ENCODE results near the gene PLGRKT. TPM values are rescaled to one million over a fixed set of nuclear protein-coding genes. Genes with fewer than 3 reads are reported as not detected.

Gene PLGRKT
- total RNA-seq, 1 experiment from 2014 or later = 21.6 TPM

GRCh38 chr9:5483306-5483705 is 45.6 kb upstream of the PLGRKT start:
- DNase-seq (ENCODE audit: unreplicated experiment) = no peak

GRCh38 chr9:5482194-5482593 is 44.5 kb upstream of the PLGRKT start:
- H3K27me3 Mint-ChIP-seq (ENCODE audit: insufficient read depth, unreplicated experiment) = no peaks in the 10 kb centered on the region
- POLR2A ChIA-PET = no interaction called here
- H3K4me1 Mint-ChIP-seq (ENCODE audit: insufficient read depth, unreplicated experiment) = no peaks in the 10 kb centered on the region
- H3K27ac Mint-ChIP-seq (ENCODE audit: low read depth, unreplicated experiment) = no peak overlapping the region
- H3K36me3 Mint-ChIP-seq (ENCODE audit: insufficient read depth, unreplicated experiment) = no peaks in the 10 kb centered on the region
- no peak for TF ChIP-seq CTCF (IDR thresholded peaks at IDR 0.05; ENCODE audit: unreplicated experiment)
- intact Hi-C loops (cut with micrococcal nuclease) = no loop called here
- no peak for DNase-seq (ENCODE audit: unreplicated experiment)
- BruUV-seq (replicated peaks) = no TSS peak
- CTCF ChIA-PET = interaction anchor here (0.6 to 1.1 kb wide), 4 partner anchors 19 to 231 kb away, joined by 3 to 5 read pairs (median 3); partner anchors contain the start of gene CD274
- H3K9me3 Mint-ChIP-seq (ENCODE audit: unreplicated experiment) = no peaks in the 10 kb centered on the region
- no peak overlapping the region for H3K4me3 Mint-ChIP-seq (ENCODE audit: unreplicated experiment)

More at GRCh38 chr9:5483306-5483705, 45.6 kb upstream of the PLGRKT start:
- TF ChIP-seq CTCF (IDR thresholded peaks at IDR 0.05; ENCODE audit: unreplicated experiment) = no peak
- no peaks in the 10 kb centered on the region for H3K36me3 Mint-ChIP-seq (ENCODE audit: insufficient read depth, unreplicated experiment)
- intact Hi-C loops (cut with micrococcal nuclease) = no loop called here
- no peak overlapping the region for H3K4me3 Mint-ChIP-seq (ENCODE audit: unreplicated experiment)
- BruUV-seq (replicated peaks) = no TSS peak
- no peaks in the 10 kb centered on the region for H3K9me3 Mint-ChIP-seq (ENCODE audit: unreplicated experiment)
- H3K27ac Mint-ChIP-seq (ENCODE audit: low read depth, unreplicated experiment) = no peak overlapping the region
- H3K4me1 Mint-ChIP-seq (ENCODE audit: insufficient read depth, unreplicated experiment) = no peaks in the 10 kb centered on the region
- CTCF ChIA-PET = interaction anchor here (0.7 kb wide), 1 partner anchor 929 kb away, joined by 3 read pairs; the partner anchor contains the start of gene UHRF2
- H3K27me3 Mint-ChIP-seq (ENCODE audit: insufficient read depth, unreplicated experiment) = no peaks in the 10 kb centered on the region
- POLR2A ChIA-PET = interaction anchor here (0.9 kb wide), 1 partner anchor 33 kb away, joined by 4 read pairs; the partner anchor contains the start of gene CD274

GRCh38 chr9:5481322-5482040 is 43.8 kb upstream of the PLGRKT start:
- BruUV-seq (replicated peaks) = no TSS peak
- H3K36me3 Mint-ChIP-seq (ENCODE audit: insufficient read depth, unreplicated experiment) = no peaks in the 10 kb centered on the region
- POLR2A ChIA-PET = no interaction called here
- H3K4me3 Mint-ChIP-seq (ENCODE audit: unreplicated experiment) = no peak overlapping the region
- no peaks in the 10 kb centered on the region for H3K9me3 Mint-ChIP-seq (ENCODE audit: unreplicated experiment)
- no peaks in the 10 kb centered on the region for H3K4me1 Mint-ChIP-seq (ENCODE audit: insufficient read depth, unreplicated experiment)
- no peaks in the 10 kb centered on the region for H3K27me3 Mint-ChIP-seq (ENCODE audit: insufficient read depth, unreplicated experiment)
- DNase-seq (ENCODE audit: unreplicated experiment) = no peak
- TF ChIP-seq CTCF (IDR thresholded peaks at IDR 0.05; ENCODE audit: unreplicated experiment) = no peak
- H3K27ac Mint-ChIP-seq (ENCODE audit: low read depth, unreplicated experiment) = no peak overlapping the region
- CTCF ChIA-PET = interaction anchor here (0.9 kb wide), 1 partner anchor 18 kb away, joined by 3 read pairs; no protein-coding TSS in a partner anchor
- intact Hi-C loops (cut with micrococcal nuclease) = no loop called here

GRCh38 chr9:5480919-5481318 is 43.2 kb upstream of the PLGRKT start:
- no peak for DNase-seq (ENCODE audit: unreplicated experiment)
- no peaks in the 10 kb centered on the region for H3K4me1 Mint-ChIP-seq (ENCODE audit: insufficient read depth, unreplicated experiment)
- intact Hi-C loops (cut with micrococcal nuclease) = no loop called here
- H3K36me3 Mint-ChIP-seq (ENCODE audit: insufficient read depth, unreplicated experiment) = no peaks in the 10 kb centered on the region
- no peaks in the 10 kb centered on the region for H3K27me3 Mint-ChIP-seq (ENCODE audit: insufficient read depth, unreplicated experiment)
- no peak overlapping the region for H3K27ac Mint-ChIP-seq (ENCODE audit: low read depth, unreplicated experiment)
- BruUV-seq (replicated peaks) = no TSS peak
- no peak overlapping the region for H3K4me3 Mint-ChIP-seq (ENCODE audit: unreplicated experiment)
- CTCF ChIA-PET = interaction anchor here (1.2 to 1.5 kb wide), 3 partner anchors 31 to 120 kb away, joined by 3 to 7 read pairs (median 4); partner anchors contain the start of gene CD274
- POLR2A ChIA-PET = no interaction called here
- TF ChIP-seq CTCF (IDR thresholded peaks at IDR 0.05; ENCODE audit: unreplicated experiment) = no peak
- no peaks in the 10 kb centered on the region for H3K9me3 Mint-ChIP-seq (ENCODE audit: unreplicated experiment)

Data from MCF 10A (cell line).